RWPE1 (cell line): ENCODE measurements around the gene CCDC27.

Source experiments
- CTCF ChIA-PET: fragments of 350-600 bp; sonication (Branson Sonifier 250); formaldehyde crosslinking; extraction: SDS; loops from one replicate; lab custom pipeline; 2021; lab: Yijun Ruan, JAX
- POLR2A ChIA-PET: fragments of 400-600 bp; formaldehyde crosslinking; extraction: SDS; loops from one replicate; lab custom pipeline; 2020; ENCODE audit warnings: antibody characterized with exemption; ENCODE audit not compliant: low non-redundant PET; lab: Yijun Ruan, JAX
- DNase-seq: peaks from one replicate; pipeline ENCODE4 v3.0.0; 2012; ENCODE audit warnings: low spot score
- H3K27ac ChIP-seq: fragments of 450-650 bp; 2 replicates; pipeline ENCODE4 v1.5.1; 2017
- TF ChIP-seq, protein P1 (sequence below): fragments of 450-650 bp; conservative IDR thresholded peaks from 2 replicates; pipeline ENCODE4 v1.5.1; 2017; ENCODE audit warnings: low read depth, mild to moderate bottlenecking

Gene CCDC27

DNA sequence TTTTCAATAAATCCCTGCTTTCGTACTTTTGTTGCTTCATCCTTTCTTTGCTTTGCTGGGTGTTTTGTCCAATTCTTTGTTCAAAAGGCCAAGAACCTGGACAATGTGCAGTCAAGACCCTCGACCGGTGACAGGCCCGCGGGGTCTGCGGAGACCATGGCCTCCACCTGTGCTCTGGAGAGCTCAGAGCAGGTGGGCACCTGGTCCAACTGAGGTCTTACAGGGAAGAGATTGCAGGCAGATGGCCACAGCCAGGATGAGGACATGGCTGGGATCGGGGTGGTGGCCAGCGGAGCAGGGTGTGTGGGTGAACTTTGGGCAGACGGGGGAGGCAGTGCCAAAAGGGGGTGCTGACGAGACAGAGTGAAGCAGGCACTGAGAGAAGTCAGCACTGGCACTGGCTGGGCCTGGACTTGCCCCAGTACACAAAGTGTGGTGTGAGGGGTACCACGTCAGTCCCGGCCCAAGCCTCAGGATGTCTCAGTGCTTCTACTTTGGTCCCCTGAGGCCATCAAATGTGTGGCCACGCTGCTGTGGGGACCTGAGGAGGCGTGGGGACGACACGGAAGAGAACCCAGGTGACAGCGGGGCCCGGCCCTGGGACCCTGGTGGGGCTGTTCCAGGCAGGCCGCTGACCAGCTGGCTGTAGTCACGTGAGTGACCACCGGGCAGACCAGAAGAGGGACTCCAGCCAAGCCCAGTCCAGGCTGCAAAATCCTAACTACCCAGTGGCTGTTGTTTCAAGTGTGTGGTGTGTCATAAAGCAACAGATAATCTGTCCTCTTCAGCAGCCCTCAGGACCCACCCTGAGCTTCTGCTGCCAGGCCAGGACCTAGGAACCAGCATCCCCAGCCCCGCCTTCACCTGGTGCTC is 10.4 kb upstream of the CCDC27 start:
- ChIA-PET CTCF (interaction anchor here (0.5 to 1.1 kb wide), 2 partner anchors 47 to 93 kb away, joined by 3 read pairs; no protein-coding TSS in a partner anchor), POLR2A (no interaction called here)
- TF ChIP-seq, protein P1, sequence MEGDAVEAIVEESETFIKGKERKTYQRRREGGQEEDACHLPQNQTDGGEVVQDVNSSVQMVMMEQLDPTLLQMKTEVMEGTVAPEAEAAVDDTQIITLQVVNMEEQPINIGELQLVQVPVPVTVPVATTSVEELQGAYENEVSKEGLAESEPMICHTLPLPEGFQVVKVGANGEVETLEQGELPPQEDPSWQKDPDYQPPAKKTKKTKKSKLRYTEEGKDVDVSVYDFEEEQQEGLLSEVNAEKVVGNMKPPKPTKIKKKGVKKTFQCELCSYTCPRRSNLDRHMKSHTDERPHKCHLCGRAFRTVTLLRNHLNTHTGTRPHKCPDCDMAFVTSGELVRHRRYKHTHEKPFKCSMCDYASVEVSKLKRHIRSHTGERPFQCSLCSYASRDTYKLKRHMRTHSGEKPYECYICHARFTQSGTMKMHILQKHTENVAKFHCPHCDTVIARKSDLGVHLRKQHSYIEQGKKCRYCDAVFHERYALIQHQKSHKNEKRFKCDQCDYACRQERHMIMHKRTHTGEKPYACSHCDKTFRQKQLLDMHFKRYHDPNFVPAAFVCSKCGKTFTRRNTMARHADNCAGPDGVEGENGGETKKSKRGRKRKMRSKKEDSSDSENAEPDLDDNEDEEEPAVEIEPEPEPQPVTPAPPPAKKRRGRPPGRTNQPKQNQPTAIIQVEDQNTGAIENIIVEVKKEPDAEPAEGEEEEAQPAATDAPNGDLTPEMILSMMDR: no peak
- DNase-seq: no peak
- H3K27ac ChIP-seq: peak overlapping the region; percentile 6; the same call in 1 of the 2 replicates

DNA sequence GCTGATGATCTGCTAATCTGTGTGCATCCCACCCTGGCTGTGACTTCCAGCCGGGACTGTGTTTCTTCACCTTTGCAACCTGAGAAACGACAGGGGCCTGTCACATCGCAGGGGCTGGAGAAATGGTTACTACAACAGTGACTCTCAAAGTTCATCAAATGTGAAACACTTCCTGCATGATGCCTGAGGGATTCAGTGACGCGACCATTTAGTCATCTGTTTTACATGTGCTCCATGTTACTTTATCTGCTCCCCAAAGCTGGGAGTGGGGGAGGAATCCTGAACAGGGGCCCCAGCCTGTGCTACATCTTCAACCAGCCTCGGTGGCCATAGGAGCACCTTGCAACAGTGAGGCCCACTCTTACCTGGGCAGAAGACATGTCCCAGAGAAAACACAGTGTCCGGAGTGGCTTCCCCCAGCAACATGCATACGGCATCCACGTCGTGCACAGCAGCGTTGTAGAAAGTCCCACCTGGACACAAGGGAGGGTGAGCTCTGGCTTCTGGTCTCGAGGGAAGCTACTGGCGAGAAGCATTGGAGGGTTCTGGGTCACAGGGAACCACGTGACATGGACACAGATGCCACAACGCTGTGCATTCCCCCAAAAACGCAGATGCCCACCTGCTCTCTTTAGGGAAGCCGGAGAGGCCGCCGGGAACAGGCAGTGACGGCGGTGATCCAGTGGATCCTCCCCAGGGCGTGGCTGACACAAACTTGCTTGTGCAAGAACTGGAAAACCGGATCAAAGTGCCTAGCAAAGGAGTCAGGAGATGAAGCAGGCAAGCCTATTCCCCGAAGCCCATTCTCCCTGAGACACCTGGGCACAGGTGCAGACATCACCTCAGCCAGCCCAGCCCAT is 9.6 kb upstream of the CCDC27 start:
- H3K27ac ChIP-seq: 0 out of 2 replicates have a peak overlapping the region, but pooled peaks have one; percentile 14
- DNase-seq: no peak
- TF ChIP-seq, protein P1: no peak
- ChIA-PET POLR2A (no interaction called here), CTCF (interaction anchor here (0.5 to 1.1 kb wide), 2 partner anchors 48 to 94 kb away, joined by 3 read pairs; no protein-coding TSS in a partner anchor)

DNA sequence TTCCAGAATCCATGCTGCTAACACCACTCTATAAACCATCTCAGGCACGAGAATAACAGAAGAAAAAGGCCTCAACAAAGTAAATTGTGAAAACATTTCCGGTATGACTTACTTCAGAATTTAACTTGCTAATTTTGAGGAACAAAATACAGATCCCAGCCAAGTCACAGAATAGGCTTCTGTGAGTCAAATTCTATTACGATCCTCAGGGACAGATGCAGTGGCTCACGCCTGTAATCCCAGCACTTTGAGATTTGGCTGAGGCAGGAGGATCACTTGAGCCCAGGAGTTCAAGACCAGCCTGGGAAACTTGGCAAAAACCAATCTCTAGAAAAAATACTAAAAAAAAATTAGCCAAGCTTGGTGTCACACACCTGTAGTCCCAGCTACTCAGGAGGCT is 8.8 kb upstream of the CCDC27 start:
- POLR2A ChIA-PET: no interaction called here
- TF ChIP-seq, protein P1: no peak
- H3K27ac ChIP-seq: 0 out of 2 replicates have a peak overlapping the region, but pooled peaks have one; percentile 14
- CTCF ChIA-PET: no interaction called here
- DNase-seq: no peak

DNA sequence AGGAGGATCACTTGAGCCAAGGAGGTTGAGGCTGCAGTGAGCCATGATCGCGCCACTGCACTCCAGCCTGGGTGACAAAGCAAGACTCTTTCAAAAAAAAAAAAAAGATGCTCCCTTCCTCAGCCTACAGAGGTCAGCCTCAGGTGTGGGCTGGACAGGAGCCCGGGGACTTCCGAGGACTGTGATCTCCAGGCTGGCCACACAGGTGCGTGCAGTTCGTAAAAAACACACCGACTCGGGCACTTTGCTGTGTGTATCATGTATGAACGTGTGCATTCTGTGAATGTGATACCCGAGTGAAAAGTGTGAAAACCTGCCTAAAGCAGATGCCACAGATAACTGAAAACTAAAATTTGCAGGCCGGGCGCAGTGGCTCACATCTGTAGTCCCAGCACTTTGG is 8.4 kb upstream of the CCDC27 start:
- TF ChIP-seq, protein P1: no peak

DNA sequence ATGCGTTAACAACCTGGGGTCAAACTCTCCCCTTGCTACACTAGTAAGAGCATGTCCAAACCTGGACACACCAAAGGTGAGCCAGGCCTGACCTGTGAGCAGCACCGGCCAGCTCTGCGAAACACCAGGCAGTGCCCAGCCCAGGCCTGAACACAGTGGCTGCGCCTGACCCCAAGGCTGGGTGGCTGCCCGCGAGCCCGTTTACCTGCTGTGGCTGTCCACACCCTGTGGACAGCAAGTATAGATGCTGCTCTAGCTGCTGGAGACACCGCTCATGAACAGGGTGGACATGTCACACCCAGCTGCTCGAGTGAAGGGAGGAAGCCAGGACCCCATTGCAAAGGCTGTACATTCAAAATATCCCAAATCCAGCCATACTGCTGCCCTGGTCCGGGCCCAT is 7.6 kb upstream of the CCDC27 start:
- CTCF ChIA-PET: no interaction called here
- no peak overlapping the region for H3K27ac ChIP-seq
- POLR2A ChIA-PET: no interaction called here
- TF ChIP-seq, protein P1: no peak
- DNase-seq: no peak

More for the DNA sequence above, 8.4 kb upstream of the CCDC27 start:
- no peak overlapping the region for H3K27ac ChIP-seq
- CTCF ChIA-PET: no interaction called here
- no peak for DNase-seq
- POLR2A ChIA-PET: no interaction called here

DNA sequence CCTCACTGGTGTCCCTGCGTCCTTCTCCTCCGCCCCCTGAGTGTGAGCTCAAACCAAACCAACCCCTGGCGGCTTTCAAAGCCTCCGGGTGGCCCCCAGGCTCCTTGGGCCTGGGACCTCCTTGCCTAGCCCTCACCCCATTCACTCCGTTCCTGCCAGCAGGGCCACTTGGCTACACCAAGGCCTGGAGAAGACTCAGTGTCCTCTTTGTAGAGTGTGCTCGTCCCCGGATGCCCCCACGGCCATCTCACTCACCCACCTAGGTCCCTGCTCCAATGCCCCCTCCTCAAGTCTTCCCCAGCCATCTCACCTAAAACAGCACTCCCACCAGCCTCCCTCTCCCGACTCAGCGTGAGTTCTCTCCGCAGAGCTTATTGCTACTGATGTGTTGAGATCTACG is 7.2 kb upstream of the CCDC27 start:
- ChIA-PET POLR2A (no interaction called here), CTCF (no interaction called here)
- TF ChIP-seq, protein P1: no peak

More for the DNA sequence above, 7.2 kb upstream of the CCDC27 start:
- H3K27ac ChIP-seq: no peak overlapping the region
- no peak for DNase-seq
